ENCODE results near the gene NEDD8.

Gene NEDD8

DNA sequence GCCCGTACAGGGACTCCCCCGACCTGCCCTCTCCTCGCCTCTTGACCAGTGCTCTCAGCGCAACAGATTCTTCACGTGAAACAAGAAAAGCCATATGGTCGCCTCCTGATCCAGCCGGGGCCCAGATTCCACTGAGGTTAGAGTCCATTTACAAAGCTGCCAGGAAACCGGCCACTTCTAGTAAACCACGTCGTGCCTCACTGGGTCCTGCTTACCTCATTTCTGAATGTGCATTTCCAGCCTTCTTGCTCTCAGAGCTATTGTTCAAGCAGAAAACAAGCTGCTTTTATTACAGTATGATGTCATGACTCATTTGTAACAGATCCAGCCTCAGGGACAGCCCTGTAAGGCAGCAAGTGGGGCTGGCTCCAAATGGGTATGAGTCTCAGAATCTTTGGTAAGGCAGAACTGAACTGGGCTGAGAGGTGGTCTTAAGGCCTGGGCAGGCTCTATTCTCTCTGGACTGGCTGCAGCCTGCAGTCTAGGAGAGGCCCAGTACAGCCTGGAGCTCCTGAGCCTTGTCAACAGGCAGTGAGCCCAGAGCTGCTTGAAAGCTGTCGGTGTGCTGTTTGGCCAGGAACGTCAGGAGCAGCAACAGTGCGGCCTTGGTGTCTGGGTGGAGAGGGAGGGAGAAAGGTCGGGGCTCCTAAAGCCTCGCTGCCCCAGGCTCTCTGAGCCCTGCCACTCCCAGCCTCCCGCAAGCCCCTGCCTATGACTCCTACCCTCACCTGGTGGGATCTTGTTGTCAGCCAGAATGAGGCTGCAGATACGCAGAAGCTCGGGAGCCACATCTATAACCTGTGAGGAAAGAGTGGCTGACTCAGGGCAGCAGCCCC is 52.0 kb downstream of the NEDD8 start:
- no peak for DNase-seq (ENCODE audit: low read depth in 2 of 2)

GRCh38 chr14:24179294-24179960 is 52.7 kb downstream of the NEDD8 start:
- no peak for DNase-seq (ENCODE audit: low read depth in 2 of 2)

GRCh38 chr14:24178399-24179178 is 53.6 kb downstream of the NEDD8 start:
- no peak for DNase-seq (ENCODE audit: low read depth in 2 of 2)

GRCh38 chr14:24177891-24178290 is 54.3 kb downstream of the NEDD8 start:
- DNase-seq (ENCODE audit: low read depth in 2 of 2): no peak

DNA sequence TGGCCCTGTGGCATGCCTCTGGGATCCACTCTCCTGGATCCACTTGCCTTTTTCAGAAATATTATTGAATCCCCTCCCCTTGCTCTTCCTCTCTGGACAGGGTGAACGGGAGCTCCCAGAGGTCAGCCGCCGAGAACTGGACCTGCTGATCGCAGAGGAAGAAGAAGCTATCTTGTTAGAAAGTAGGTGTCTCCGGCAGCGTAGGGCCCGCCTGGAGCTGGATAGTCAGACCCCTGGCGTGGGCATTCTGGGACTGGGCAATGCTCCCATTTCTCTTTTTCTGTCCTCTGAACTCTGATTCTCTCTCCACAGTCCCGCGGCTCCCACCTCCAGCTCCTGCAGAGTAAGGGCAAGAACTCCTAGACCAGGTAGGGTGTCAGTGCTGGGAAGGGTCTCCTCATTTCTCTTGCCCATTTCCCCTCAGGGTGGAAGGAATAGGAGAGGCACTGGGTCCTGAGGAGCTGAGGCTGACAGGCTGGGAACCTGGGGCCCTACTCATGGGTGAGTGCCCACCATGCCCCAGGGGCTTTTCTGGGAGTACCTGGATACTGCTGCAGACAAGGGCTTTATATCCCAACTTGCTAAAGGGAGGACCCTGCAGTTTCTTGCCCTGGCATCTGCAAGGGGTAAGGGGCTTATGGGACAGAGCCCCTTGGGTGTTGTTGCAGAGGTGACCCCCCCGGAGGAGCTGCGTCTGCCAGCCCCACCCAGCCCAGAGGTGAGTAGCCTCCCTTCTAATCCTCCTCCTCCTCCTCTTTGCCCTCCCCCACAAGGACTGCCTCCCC is 54.9 kb downstream of the NEDD8 start:
- no peak for DNase-seq (ENCODE audit: low read depth in 2 of 2)

DNA sequence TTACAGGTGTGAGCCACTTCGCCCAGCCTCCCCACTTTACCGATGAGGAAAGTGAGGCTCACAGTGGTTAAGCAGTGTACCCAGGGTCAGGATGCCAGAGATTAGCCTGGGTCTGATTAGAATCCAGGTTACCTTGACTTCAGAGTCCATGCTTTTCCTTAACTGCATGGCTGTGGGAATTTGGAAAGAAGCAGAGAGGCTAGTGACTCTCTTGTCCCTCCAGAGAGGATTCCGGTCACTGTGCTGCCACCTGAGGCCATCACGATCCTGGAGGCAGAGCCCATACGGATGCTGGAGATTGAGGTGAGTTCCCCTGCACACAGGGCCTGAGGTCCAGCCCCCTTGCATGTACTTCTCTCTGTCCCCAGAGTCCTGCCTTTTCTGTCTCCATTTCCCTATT is 55.6 kb downstream of the NEDD8 start:
- DNase-seq (ENCODE audit: low read depth in 2 of 2): no peak

DNA sequence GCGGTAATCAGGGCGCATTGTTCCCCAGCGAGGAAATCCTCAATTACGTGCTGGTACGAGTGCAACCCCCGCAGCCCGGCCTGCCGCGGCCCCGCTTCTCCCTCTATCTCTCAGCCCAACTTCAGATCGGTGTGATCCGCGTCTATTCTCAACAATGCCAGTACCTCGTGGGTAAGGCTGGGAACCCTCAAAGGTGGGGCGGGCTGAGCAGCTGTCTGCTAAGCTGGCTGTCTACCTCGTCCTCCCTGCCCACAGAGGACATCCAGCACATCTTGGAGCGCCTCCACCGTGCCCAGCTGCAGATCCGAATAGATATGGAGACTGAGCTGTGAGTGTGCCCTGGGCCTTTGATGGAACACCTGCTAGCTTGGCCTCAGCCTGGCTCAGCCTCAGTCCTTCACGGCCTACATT is 59.3 kb downstream of the NEDD8 start:
- DNase-seq (ENCODE audit: low read depth in 2 of 2): no peak

DNA sequence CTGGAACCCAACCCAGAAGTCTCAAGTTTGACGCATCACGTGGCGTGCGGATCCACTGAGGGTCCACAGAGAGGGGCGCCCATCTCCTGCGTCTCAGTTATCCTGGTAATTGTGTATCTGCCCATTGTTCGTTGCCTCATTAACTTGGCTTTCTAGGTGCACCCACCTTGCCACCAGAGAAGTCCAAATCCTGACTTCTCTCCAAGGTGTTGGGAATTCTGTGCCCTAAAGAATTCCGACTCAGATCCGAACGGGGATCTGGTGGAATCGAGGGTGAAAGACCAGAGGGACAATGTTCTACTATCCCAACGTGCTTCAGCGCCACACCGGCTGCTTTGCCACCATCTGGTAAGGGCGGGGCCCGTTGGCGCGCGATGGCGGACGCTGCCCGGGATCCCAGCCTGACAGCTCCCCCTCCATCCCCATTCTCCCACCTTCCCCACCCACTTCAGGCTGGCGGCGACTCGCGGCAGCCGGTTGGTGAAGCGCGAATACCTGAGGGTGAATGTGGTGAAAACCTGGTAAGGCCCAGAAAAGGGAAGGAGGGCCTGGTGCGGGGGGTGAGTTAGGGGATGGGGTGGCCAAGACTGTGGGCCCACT is 59.8 kb downstream of the NEDD8 start:
- DNase-seq (ENCODE audit: low read depth in 2 of 2): no peak

DNA sequence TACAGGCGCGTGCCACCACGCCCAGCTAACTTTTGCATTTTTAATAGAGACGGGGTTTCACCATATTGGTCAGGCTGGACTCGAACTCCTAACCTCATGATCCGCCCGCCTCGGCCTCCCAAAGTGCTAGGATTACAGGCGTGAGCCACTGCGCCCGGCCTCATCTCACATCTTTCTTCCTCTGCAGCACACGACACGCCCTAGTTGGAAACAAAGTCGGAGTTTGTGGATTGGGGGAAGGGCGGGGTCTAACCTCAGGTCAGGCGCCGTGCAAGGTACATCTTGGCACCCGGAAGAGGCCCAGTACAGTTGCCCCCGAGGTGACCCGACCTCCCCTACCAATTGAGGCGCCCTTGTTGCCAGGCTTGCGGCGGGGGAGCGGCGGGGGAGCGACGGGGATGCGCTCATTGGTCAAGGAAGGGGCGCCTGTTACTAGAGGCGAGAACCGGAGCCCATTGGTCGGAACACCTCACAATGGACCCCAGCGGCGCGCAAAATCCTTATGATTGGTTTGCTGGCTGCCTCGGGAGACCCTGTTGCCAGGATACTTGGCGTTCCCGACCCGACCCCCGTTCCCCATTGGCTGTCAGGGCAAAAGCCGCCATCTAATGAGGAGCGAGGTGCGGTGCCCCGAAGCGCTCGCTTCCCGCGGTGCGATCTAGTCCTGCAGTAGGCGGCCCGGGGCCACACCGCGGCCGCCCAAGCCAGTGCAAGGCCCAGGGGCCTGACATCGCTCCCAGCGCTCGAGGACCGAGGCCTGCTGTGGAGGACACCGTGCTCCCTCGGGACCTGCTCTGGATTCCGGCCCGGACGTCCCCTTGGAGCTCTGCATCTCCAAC is 60.5 kb downstream of the NEDD8 start, which contains the start of gene REC8:
TSS of gene REC8 (plus strand) at position 659 of the 839 bp plus-strand sequence. CDS start 473 bp downstream, outside the sequence.
- DNase-seq (ENCODE audit: low read depth in 2 of 2): peak; percentile 51 to 71

- DNase-seq (ENCODE audit: low read depth in 2 of 2): no peak
Observed at GRCh38 chr14:24167469-24168114, 64.6 kb downstream of the NEDD8 start.

Measured in stimulated activated CD8-positive, alpha-beta memory T cell treated with anti-CD3 and anti-CD28 coated beads, Interleukin-2, amount 100 ng/mL, for 48 hours (primary cell).